Renal pelvis (tissue), 4 donors: ENCODE measurements around the gene SVIP. TPM values are rescaled to one million over a fixed set of nuclear protein-coding genes. Genes with fewer than 3 reads are reported as not detected.

Source experiments
- DNase-seq: peaks from one replicate; pipeline ENCODE4 v3.0.0-alpha.2; 2013
- polyA plus RNA-seq, 3 donors: library from polyadenylated mRNA; unstranded; fragments of 120-200 nt; gene quantifications; one replicate each; pipeline ENCODE4 v1.2.1, GENCODE V29; 2013; ENCODE audit not compliant: insufficient read length in 3 of 3

SVIP gene
- polyA plus RNA-seq, 3 donors = 37.7 to 42.1 (median 40.6) TPM

- no peak for DNase-seq
Observed at GRCh38 chr11:22802861-22803260, 26.7 kb downstream of the SVIP start.

GRCh38 chr11:22800482-22800881 is 29.1 kb downstream of the SVIP start:
- DNase-seq = no peak

- DNase-seq = no peak
Observed at GRCh38 chr11:22798901-22799300, 30.7 kb downstream of the SVIP start.

DNA sequence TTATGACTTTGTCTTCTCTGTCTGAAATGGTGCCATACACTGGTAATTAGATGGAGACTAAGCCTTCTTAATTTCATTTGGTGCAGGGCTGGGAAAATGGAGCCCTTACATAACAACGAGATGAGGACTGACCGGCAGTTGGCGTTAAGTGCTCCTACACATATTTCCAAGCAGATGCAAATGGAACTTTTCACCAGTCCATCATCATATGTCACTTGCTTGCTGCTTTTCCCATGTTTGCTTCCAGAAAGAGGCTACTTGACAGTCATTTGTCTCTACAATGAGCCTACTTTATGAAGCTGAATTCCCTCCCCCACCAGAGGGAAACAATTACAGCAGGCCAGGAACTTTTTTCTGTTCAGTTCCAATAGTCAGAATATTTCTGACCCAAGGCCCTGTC is 32.6 kb downstream of the SVIP start:
- DNase-seq = no peak

DNA sequence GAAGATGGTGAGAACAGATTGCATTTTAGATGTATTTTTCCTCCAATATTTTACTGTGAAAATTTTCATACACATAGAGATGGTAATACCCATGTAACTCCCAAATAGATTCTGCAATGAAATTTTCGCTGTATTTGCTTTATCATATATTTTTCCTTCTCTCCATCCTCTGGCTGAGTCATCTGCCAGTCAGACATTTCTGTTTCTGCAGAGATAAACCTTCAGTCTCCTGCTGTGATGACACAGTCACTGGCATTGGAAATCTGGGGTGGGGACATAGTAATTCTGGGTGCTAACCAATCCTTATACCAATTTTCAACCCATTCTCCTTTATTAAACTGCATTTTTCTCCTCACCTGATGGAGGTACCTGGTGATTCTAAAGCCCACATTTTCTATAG is 33.7 kb downstream of the SVIP start:
- no peak for DNase-seq

DNA sequence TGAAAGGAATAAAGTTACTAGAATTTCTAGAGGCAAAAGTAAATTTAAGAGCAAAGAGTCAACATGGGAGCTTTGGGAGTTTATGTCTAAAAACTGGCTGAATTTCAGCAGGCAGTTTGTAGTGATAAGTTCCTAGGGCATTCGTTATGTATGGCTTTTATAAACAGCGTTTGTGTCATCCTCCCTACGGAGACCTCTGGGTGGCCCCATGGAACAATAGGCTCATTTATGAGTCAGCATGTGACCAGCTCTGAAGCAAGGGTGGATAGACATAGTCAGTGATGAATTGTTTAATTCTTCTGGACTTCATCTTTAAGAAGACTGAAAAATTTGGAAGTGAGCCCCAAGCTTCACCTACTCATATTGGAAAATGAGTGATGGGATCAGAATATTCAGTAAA is 37.1 kb downstream of the SVIP start:
- DNase-seq = no peak

DNA sequence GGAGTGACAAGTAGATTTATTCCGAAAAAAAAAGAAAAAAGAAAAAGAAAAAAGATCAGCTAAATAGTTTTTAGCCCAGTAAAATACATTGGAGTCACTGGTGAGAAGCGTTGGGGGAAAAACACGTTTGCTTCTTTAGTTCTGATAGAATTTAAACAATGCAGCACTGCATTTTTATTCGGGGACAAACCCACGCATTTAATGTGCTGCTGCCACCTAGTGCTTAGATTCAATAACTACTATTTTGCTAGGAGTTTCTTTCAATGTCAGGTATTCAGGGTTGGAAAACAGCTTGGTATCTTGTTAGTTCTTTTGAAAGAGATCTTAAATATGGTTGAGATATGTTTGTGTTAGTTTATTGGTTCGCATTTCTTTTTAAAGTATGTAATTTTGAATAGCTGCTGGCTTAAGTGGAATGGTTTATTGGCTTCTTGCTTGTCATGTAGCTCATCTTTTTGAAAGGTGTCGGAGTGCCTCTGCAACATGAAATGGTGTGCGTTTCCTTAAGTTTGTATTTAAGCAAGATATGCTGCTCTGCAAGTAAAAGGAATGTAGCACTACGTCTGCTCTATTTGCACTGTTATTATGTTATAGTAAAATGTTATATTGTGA is 41.9 kb downstream of the SVIP start:
- DNase-seq = peak; percentile 36

GRCh38 chr11:22787055-22787454 is 42.5 kb downstream of the SVIP start:
- no peak for DNase-seq

DNA sequence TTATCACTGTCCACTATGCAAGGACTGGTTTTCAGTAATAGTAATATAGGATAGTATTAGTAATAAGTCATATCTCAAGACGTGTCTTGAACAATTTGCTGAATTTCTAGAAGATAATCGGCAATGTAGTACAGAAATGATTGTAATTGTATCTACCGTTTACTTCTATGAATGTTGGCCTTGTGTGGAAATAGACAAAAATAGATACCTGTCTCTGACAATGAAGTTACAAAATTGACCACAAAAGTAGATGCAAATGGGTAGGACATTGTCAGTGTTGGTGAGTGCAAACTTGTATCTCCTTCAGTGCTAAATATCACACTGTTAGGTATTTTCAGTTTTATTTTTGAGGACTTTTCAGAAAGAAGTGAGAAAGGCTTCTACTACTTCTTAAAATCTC is 43.1 kb downstream of the SVIP start:
- DNase-seq = no peak

GRCh38 chr11:22785251-22785650 is 44.4 kb downstream of the SVIP start:
- DNase-seq = no peak

- no peak for DNase-seq
Observed at GRCh38 chr11:22780952-22781593, 48.5 kb downstream of the SVIP start.

DNA sequence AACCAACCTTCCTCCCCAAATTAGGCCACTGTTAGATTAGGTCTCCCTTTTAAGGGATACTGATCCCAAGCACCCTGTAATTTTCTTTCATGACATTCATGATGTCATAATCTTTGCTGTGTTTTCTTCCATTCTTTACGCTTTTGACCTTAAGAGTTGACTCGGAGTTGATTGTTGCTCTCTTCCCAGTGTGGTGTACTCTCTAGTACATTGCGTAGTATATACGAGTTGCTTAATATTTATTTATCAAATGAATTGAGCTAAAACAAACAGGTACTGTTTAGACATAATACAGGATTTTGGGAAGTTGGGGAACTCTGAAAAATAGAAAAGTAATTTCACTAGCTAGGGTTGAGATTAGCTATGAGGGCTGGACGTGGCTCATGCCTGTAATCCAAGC is 49.8 kb downstream of the SVIP start:
- DNase-seq = no peak

GRCh38 chr11:22778642-22779041 is 51.0 kb downstream of the SVIP start:
- DNase-seq = no peak

- no peak for DNase-seq
Observed at GRCh38 chr11:22775248-22775647, 54.4 kb downstream of the SVIP start.

- no peak for DNase-seq
Observed at GRCh38 chr11:22774716-22775115, 54.9 kb downstream of the SVIP start.

DNA sequence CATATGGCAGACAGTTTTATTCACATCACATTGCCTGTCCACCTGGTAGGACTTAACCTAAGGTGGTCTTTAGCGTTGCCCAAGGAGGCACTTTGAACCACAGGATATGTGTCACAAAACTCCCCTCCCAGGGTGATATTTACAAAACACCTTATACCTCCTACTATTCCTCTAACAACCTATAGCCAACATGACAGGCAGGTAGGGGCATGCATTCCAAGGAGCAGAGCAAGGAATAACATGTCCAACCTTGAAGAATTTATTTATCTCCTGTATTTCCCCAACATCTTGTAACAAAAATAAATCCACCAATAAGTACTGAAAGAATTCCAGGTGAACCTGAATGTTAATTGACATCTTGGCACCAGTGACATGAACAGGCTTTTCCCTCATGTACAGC is 60.5 kb downstream of the SVIP start:
- no peak for DNase-seq

Other genes starting within 250 kb of the SVIP start
- 10 to 100 TPM; 18.2 to 20.4 (median 18.5) TPM for gene FANCF, start 204.0 kb downstream of the SVIP start, polyA plus RNA-seq
- gene GAS2, start 163.2 kb downstream of the SVIP start, polyA plus RNA-seq = 10 to 100 TPM; 10.6 to 11.1 (median 11.1) TPM
- not detected for gene CCDC179, start 30.7 kb upstream of the SVIP start, polyA plus RNA-seq